ENCODE measurements around the gene DIAPH2.

DIAPH2 gene

DNA sequence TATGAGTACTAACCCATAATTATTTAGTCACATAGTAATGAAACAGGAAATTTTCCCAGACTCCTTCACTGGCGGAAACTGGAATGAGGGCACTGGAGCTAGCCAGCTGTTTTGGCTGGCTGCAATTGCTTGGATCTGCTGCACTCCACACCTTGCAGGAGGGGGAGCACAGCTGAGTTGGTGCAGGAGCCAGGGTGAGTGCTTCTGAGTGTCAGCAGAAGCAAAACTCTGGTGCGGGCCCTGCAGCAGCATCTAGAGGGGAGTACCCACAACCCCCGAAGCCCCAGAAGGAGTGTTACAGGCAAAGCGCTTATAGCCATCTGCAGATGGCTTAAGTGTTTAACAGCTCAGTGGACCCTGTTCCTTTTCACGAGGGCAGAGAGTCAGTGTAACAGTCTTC is 295.1 kb downstream of the DIAPH2 start:
- DNase-seq: no peak

- no peak for DNase-seq
Measured at GRCh38 chrX:96982161-96982560, 297.5 kb downstream of the DIAPH2 start.

DNA sequence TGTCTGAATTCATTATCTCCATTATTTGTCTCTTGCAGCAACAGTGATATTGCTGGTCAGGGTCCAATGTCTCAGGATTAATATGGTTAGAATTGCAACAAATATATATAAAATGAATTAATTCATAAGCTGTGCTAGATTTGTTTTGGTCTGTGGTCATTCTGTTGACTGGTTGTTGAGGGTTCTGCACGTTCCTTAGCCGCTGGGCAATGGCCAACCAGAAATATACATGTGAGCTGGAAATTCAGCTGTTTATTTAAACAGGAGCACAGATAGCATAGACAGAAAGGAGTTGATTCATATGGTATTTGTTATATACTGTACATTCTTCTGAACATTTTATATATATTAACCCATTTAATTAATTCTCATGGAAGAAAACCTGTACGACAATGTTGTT is 299.9 kb downstream of the DIAPH2 start:
- no peak for DNase-seq

- no peak for DNase-seq
Measured at GRCh38 chrX:96985046-96985445, 300.4 kb downstream of the DIAPH2 start.

DNA sequence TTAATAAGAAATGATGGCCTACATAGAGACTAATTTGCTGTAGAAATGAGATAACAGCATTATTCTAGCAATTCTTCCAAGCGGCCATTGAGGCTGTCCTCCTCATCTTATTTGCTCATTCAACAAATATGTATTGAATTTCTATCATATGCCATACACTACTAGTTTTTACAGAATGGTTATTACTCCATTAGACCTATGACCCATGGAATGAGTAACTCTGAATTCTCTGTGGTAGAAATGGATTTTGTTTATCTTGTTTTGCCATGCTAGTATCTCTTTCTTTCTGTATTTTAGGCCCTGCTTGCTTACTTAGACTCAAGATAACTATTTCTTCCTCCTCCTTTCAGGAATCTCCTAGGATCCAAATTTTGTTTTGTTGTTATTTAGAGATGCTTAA is 302.6 kb downstream of the DIAPH2 start:
- peak; percentile 0 for DNase-seq

DNA sequence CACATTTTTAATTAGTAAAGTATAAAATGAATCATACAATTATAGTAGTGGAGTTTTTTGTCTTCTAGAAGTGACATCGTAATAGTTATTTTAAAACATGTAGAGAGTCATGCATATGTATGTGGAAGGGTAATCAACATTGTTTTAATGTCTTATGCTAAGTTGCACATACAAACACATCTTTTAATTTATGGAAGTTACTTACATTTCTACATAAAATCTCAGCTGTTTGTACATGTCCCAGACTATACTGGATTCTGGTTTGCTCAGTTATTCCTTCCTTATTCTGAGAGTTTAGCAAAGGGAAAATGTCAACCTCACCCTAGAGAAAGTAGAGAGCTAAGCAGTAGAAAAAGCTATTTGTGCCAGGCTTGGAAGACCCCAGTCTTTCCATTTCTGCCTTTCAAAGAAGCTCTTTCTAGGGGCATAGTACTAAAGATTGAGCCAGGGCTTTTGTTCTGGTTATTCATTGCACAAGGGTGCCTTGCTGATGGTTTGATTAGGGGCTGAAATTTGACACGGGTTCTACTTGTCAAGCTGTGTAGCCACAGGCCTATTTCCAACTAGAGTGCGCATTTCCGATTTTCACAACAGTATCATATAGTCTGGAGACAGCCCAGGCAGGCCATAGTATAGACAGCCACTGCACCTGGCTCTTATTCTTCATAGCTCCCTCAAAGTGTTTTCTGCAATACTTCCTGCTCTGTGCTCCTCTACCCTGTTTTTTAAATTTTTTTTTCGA is 305.4 kb downstream of the DIAPH2 start:
- DNase-seq: no peak

DNA sequence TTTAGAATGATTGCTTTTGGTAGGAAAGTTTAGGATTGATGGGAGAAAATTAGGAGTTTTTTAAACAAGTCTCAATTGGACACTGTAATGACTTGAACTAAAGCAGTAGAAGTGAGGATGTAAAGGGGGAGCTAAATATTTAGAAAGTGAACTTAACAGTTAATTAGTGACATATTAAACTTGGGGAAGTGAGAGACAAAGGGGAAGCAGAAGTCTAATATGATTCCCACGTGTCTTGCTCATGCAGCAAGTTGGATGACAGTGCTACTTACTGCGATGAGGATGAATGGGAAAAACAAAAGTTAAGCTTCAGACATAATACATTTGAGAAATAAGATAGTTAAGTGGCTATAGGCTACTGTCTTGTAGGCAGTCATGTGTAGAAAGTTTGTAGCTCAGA is 309.5 kb downstream of the DIAPH2 start:
- DNase-seq: no peak

- peak; percentile 2 for DNase-seq
Measured at GRCh38 chrX:96997196-96997595, 312.6 kb downstream of the DIAPH2 start.

DNA sequence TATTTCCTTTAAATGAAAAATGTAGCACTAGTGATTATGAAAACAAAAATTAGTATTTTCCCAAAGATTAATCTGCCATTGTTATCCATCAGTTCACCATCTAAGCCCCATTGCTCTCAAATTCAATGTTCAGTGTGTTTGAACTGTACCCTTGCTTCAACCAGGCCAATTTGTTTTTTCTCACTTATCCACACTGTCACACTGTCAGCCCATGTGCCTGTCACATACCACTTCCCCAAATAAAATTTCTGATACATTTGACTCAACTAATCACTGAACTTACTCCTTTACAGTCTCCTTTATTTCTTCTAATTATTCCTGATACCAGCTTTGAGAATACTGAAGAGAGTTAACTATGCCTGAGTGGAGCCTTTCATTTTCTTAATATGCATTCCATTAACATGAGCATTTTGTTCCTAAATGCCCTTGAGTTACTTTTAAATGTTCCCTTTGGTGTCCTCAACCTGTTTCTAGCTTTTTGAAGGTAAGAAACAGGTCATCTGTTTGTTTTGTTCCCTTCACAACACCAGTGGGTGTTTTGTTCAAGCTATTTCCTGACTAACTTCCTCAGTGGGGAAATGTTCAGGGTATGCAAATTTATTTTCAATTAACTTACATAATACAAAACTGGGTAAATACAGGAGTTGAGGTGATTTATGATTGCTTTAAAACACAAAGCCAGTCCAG is 316.2 kb downstream of the DIAPH2 start:
- no peak for DNase-seq

DNA sequence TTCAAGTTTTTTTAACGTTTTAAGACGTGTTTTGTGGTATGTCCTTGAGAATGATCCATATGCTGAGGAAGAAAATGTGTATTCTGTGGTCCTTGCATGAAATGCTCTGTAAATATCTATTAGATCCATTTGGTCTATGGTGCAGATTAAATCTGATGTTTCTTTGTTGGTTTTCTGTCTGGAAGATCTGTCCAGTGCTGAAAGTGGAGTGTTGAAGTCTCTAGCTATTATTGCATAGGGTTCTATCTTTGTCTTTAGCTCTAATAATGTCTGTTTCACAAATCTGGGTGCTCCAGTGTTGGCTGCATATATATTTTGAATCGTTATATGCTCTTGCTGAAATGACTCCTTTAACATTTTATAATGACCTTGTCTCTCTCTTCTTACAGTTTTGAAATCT is 321.5 kb downstream of the DIAPH2 start:
- DNase-seq: no peak

GRCh38 chrX:97009391-97009790 is 324.7 kb downstream of the DIAPH2 start:
- DNase-seq: no peak

DNA sequence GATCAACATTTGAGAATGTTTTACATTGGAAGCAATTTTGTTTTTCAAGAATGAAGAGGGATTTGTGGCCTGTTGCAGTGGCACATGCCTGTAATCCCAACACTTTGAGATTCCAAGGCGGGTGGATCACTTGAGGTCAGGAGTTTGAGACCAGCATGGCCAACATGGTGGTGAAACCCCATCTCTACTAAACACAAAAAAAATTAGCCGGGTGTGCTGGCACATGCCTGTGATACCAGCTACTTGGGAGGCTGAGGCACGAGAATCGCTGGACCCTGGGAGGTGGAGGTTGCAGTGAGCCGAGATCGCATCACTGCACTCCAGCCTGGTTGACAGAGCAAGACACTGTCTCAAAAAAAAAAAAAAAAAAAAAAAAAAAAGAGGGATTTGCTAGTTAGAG is 326.9 kb downstream of the DIAPH2 start:
- no peak for DNase-seq

- DNase-seq: no peak
Measured at GRCh38 chrX:97016106-97016505, 331.5 kb downstream of the DIAPH2 start.

- DNase-seq: peak; percentile 12
Measured at GRCh38 chrX:97021680-97022079, 337.0 kb downstream of the DIAPH2 start.

DNA sequence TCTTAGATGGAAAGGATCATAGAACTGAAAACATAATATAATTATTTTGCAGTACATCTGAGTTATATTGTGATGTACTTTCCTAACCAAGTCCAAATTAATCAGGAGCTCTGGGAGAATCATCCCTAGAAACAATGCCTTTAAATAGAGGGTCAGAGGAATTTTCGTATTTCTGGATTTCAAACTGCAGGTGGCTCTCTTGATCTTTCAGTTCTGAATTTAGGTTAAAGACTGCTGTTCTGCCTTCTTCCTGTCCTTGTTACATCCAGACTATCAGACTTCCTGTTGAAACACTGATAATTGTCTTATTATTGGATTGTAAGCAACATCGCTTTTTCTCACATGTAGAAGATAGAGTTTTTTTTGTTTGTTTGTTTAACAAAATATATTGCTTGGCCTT is 341.8 kb downstream of the DIAPH2 start:
- DNase-seq: no peak

DNA sequence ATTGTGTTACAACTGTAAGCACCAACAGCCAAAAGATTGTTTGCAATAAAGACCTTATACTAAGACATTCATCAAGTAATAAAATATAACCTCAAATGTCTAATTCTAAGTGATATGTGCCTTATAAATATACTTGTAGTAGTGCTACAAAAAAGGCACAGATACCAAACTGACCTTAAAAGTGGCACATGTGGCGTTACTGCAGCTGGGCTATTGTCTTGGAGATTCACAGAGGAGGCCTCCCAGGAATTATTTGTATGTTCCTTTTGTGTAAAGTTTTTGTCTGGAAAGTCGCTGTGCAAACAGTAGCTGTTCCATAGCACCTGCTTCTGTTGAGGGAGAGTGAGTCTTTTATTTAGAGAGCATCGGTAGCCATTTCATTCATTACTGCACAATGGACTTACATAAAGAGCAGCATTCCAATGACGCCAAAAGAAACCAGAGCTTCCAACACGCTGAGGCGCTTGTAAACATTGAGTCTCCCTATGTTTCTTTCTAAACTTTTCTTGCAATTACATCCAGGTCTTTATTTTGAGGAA is 342.8 kb downstream of the DIAPH2 start:
- DNase-seq: no peak

GRCh38 chrX:97030463-97030862 is 345.8 kb downstream of the DIAPH2 start:
- DNase-seq: no peak

DNA sequence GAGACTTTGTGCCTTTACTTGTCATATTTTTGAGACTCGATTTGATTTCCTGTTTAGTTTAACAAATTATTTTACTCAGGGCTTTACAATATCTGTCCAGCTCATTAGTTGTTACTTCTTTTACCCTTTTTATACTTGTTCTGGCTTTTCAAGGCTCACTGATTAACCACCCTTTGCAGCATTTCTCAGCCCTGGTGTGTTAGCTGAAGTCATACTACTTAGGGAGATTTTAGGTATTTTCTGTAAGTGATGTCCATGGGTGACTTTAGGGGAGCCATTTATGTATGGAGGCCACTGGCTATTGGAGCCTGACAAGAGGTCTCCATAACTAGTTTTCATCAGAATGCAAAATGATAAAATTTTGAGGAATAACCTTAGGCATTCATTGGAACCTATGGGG is 346.3 kb downstream of the DIAPH2 start:
- DNase-seq: no peak

GRCh38 chrX:97039363-97040029 is 354.9 kb downstream of the DIAPH2 start:
- peak; percentile 63 for DNase-seq

DNA sequence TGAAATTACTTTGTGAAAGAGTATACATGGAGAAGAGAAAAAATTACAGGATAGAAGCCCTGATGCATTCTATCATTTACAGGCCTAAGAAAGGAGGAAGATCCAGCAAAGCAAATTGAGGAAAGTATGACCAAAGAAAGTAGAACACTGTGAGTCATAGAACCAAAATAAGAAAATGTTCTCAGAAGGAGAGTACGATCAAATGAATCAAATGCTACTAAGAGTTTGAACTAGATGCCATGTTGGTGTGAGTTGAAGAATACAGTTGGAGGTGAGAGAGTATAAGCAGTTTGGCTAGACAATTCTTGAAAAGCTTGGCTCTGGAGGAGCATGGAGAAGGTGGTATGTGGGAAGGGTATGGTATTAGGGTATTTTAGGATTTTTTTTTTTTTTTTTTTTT is 360.8 kb downstream of the DIAPH2 start:
- no peak for DNase-seq

- DNase-seq: no peak
Measured at GRCh38 chrX:97046867-97047266, 362.2 kb downstream of the DIAPH2 start.

GRCh38 chrX:97050392-97050791 is 365.8 kb downstream of the DIAPH2 start:
- no peak for DNase-seq

DNA sequence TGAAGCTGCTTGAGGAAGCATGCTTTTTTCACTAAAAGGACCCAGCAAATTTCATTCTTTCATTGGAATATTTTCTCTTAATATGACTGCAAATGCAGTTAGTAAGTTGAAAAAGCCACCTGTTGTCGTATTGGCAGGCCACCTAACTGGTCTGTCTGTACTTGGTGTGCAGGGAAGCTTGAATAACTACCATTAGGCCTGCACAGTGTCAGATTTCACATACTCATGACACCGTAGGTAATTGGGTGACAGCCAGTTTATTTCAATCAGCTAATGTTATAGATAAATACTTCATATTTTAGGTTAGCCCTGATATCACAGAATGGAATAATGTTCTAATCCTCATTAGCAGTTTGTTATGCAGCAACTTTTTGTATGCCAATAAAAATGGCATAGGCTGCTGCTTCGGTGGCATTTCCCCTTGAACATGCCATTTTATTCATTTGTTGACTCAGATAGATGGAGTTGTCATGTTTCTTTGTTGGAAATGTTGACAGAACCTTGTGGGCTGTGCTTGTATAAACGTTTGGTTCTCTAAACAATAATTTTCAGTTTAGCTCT is 372.8 kb downstream of the DIAPH2 start:
- DNase-seq: no peak
